Stimulated activated CD4-positive, alpha-beta T cell treated with anti-CD3 and anti-CD28 coated beads, Interleukin-15, amount 100 ng/mL, for 48 hours (primary cell): ENCODE data around the gene TEKT3.

Experiments
- DNase-seq, 2 donors: peaks; one replicate each; pipeline ENCODE4 v3.0.0-alpha.2; 2020; ENCODE audit warnings: low read depth in 2 of 2

TEKT3 gene

DNA sequence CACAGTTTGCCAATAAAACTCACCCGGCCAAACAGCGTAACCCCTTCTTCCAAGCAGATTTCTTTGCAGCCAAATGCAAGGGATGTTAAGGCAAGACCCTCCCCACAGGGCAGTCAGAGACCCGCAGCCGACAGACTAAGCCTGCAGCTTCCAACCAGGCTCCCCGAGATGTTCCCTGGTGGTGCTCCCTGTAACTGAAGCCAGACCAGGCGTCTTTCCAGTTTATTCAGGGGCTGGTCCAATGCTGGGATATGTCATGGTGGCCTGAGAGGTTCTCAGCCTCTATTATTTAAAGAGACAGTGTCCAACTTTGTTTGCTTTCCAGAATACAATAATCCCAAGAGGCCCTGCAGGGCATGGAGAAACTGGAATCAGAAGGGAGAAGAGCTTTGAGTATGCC, 76.3 kb downstream of the TEKT3 start, which contains the start of gene PMP22:
Gene PMP22, minus strand, starts transcription at position 196 of the 400 bp plus-strand sequence. CDS start 4,599 bp downstream, outside the sequence.
- no peak for DNase-seq

DNA sequence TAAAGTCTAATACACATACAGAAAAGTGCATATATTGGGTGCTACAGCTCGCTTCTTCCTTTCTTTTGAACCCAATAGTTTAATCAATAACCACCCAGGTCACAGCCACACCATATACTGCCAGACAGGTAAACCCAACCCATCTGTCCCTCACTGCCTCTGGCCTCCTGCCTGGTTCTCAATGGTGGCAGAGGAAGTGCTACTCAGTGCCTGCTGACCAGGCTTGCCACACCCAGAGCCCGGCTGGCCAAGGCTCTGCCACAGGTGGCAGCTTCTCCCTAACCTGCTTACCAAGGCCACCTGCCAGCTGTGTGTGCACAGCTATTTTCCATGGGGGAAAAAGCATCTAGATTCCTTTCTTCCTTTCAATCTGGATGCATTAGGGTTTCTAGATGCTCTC, 76.9 kb downstream of the TEKT3 start:
- no peak for DNase-seq

- DNase-seq, result no peak
Observed at GRCh38 chr17:15263680-15264079, 77.7 kb downstream of the TEKT3 start.

DNA sequence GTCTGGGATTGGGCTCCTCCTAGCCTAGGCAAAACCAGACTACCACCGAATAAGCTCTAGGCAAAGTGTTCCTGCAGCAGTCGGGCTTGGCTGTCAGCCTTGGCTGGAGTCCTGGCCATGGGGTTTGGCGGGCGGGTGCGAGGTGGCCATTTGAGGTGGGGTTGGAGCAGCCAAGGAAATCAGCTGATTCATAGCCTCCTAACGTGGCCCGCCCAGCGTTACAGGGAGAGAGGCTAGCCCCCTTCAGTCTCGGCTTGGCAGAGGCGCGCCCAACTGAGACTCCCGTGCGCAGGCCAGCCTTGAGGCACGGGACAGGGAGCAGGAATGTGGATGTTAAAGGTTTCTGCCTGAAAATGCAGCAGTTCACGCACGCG, 78.2 kb downstream of the TEKT3 start:
- no peak for DNase-seq

DNA sequence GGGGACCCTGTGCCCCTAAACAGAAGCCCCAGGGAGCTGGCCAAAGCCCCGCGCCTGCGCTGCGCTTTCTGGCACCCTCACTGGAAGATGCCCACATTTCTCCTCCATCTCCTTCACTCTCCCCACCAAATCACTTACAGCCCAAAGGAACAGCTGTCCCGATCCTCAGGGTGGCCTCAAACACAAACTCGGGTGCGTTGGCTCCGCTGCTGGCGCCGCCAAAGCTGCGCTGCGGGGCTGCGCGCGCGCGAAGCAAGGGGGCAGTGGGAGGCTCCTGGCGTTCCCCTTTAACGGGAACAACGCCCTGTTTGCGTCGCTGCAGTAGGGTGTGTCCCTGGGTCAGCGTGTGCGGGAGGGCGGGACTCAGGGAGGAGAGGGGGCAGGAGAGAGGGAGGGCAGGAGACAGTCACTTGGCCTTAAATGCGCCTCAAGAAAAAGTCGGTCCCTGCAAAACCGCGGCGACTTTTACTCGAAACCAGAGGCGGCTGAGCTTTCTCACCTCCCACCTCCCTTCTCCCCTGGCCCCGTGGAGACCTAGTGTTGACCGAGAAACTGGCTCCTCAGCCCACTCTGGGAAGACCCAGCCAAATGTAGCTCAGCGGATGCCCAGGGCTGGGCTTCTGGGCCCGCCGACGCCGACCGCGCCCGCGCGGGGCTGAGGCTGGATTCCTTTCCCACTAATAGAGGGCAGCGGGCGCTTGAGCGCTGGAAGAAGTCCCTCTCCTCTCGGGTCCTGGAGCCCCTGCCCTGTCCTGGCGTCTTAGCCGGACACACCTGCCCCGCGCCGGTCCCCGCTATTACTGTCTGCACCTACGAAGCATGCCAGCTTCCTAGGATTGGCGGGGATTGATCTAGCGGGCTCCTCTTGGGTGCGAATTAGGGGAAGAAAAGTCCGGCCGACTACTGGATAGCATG, 78.8 kb downstream of the TEKT3 start:
- DNase-seq, result no peak

DNA sequence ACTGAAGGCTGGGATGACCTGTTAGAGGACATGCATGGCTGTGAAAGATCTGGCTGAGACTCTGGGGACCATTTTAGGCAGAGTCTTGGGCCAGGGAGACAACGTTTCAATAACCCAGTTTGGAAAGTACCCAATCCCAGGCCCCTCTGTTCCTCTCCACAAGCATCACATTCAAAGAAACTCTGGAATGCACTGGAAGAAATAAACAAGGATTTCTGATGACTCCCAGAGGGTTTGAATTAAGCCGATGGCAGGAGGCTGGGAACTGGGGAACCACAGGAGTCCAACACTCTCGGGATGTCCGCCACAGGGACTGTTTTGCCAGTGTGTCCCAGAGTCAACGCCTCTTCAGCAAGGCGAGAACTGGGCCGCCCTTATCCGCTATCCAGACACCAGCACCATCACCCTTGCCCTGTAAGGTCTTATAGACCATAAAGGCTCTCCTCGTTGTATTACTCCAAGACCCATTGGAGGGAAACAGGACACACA, 79.6 kb downstream of the TEKT3 start:
- DNase-seq, result no peak

GRCh38 chr17:15261258-15261801, 80.1 kb downstream of the TEKT3 start:
- no peak for DNase-seq

GRCh38 chr17:15260376-15261257, 80.8 kb downstream of the TEKT3 start:
- DNase-seq, result peak; percentile 37 to 51

- no peak for DNase-seq
Observed at GRCh38 chr17:15257796-15258512, 83.4 kb downstream of the TEKT3 start.

DNA sequence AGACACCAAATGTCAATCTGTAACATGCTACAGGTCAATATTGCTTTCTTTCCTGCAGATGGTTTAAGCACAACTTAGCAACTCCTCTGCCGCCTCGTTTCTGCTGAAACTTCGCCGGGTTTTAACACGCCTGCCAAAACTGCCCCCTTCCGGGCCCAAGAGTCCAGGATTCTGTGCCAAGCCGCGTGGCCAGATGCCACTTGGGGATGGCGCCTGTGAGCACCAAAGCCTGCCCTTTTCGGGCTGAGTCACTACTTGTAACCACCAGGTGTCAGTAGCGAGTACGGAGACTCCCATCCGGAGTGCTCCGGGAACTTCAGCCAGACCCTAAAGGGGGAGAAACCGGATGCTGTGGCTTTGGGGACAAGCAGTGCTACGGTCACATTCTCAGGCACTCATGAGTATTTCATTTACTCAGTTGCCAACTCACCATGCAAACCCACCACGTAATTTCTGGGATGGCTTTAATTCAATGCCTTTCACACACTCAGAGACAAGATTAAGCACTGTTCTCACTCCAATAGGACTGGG, 84.1 kb downstream of the TEKT3 start:
- DNase-seq, result peak; percentile 51 to 63

- DNase-seq, result no peak
Observed at GRCh38 chr17:15256689-15257088, 84.7 kb downstream of the TEKT3 start.

GRCh38 chr17:15255713-15256454, 85.5 kb downstream of the TEKT3 start:
- DNase-seq, result no peak
